ENCODE measurements around the gene MADD. TPM values are rescaled to one million over a fixed set of nuclear protein-coding genes. Genes with fewer than 3 reads are reported as not detected.

Gene MADD
- total and polyA plus RNA-seq, 2 donors (not counting 1 experiment from before 2014, with no cell fraction given): 56.8 to 108 TPM

GRCh38 chr11:47302853-47303252 is 32.9 kb downstream of the MADD start:
- Mint-ChIP-seq H3K9me3 (ENCODE audit: insufficient read depth) (peaks cover 6% of the 10 kb centered on the region), H3K4me1 (no peaks in the 10 kb centered on the region), H3K27me3 (no peaks in the 10 kb centered on the region), H3K4me3 (no peak overlapping the region), H3K27ac (no peak overlapping the region)
- Histone ChIP-seq H2AFZ (ENCODE audit: insufficient read depth, low read depth, low read length, poor library complexity, severe bottlenecking) (no peak overlapping the region), H3K4me1 (ENCODE audit: control insufficient read depth in 2 of 2, insufficient read depth in 2 of 2, low read length in 2 of 2) (no peaks in the 10 kb centered on the region), H3K36me3 (replicated peaks in 1 of 2; ENCODE audit: control extremely low read depth in 1 of 2, control insufficient read depth in 1 of 2, extremely low read depth in 1 of 2, insufficient read depth in 2 of 2, low read length in 1 of 2) (peaks cover 10 to 72% of the 10 kb centered on the region in 2 experiments), H3K79me2 (ENCODE audit: control insufficient read depth, insufficient read depth, low read length) (peaks cover 39% of the 10 kb centered on the region), H3K4me3 (ENCODE audit: control extremely low read depth in 1 of 5, extremely low read depth in 1 of 5, insufficient read depth in 1 of 5, low read depth in 2 of 5, low read length in 4 of 5) (no peak overlapping the region), H3K4me2 (replicated peaks; ENCODE audit: low read depth, low read length, poor library complexity, severe bottlenecking) (no peak overlapping the region), H3K27ac (ENCODE audit: low read length in 2 of 2) (no peak overlapping the region), H3K9me3 (ENCODE audit: control extremely low read depth in 1 of 3, control insufficient read depth in 2 of 3, insufficient read depth in 1 of 3, low read length in 2 of 3) (peaks cover 2 to 21% (median 5%) of the 10 kb centered on the region in 3 donors), H3K9ac (ENCODE audit: low read length) (no peak overlapping the region), H3K27me3 (replicated peaks in 1 of 4; ENCODE audit: control extremely low read depth in 1 of 4, control insufficient read depth in 3 of 4, insufficient read depth in 4 of 4, low read length in 3 of 4) (no peaks in the 10 kb centered on the region), H4K20me1 (ENCODE audit: control insufficient read depth, insufficient read depth, low read length, poor library complexity, severe bottlenecking) (peaks cover 17% of the 10 kb centered on the region)
- ChIA-PET POLR2A (no interaction called here), CTCF (interaction anchor here (0.7 kb wide), 1 partner anchor 31 kb away, joined by 3 read pairs; no protein-coding TSS in a partner anchor)
- DNase-seq: no peak
- intact Hi-C loops (cut with micrococcal nuclease): no loop called here
- TF ChIP-seq, protein P1, sequence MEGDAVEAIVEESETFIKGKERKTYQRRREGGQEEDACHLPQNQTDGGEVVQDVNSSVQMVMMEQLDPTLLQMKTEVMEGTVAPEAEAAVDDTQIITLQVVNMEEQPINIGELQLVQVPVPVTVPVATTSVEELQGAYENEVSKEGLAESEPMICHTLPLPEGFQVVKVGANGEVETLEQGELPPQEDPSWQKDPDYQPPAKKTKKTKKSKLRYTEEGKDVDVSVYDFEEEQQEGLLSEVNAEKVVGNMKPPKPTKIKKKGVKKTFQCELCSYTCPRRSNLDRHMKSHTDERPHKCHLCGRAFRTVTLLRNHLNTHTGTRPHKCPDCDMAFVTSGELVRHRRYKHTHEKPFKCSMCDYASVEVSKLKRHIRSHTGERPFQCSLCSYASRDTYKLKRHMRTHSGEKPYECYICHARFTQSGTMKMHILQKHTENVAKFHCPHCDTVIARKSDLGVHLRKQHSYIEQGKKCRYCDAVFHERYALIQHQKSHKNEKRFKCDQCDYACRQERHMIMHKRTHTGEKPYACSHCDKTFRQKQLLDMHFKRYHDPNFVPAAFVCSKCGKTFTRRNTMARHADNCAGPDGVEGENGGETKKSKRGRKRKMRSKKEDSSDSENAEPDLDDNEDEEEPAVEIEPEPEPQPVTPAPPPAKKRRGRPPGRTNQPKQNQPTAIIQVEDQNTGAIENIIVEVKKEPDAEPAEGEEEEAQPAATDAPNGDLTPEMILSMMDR (IDR thresholded peaks at IDR 0.05): no peak
- TF ChIP-seq EZH2 (IDR thresholded peaks at IDR 0.05; ENCODE audit: borderline replicate concordance, insufficient read depth, low read depth, low read length, poor library complexity, severe bottlenecking): no peak
- no peak for ATAC-seq (ENCODE audit: low read depth)
- no CpG with 5 or more reads among the region's 1 CpG for WGBS (ENCODE audit: insufficient coverage)

- TF ChIP-seq, protein P1 (IDR thresholded peaks at IDR 0.05): no peak
- no peak for TF ChIP-seq EZH2 (IDR thresholded peaks at IDR 0.05; ENCODE audit: borderline replicate concordance, insufficient read depth, low read depth, low read length, poor library complexity, severe bottlenecking)
- intact Hi-C loops (cut with micrococcal nuclease): no loop called here
- no peaks in the 10 kb centered on the region for H3K4me1 ChIP-seq (ENCODE audit: control insufficient read depth in 2 of 2, insufficient read depth in 2 of 2, low read length in 2 of 2)
- ChIA-PET CTCF (interaction anchor here (1.4 kb wide), 1 partner anchor 68 kb away, joined by 3 read pairs; no protein-coding TSS in a partner anchor), POLR2A (interaction anchor here (0.6 kb wide), 1 partner anchor 765 kb away, joined by 4 read pairs; no protein-coding TSS in a partner anchor)
- H3K27me3 ChIP-seq (replicated peaks in 1 of 4; ENCODE audit: control extremely low read depth in 1 of 4, control insufficient read depth in 3 of 4, insufficient read depth in 4 of 4, low read length in 3 of 4): no peaks in the 10 kb centered on the region
- H3K36me3 ChIP-seq (replicated peaks in 1 of 2; ENCODE audit: control extremely low read depth in 1 of 2, control insufficient read depth in 1 of 2, extremely low read depth in 1 of 2, insufficient read depth in 2 of 2, low read length in 1 of 2): peaks cover 8 to 83% of the 10 kb centered on the region in 2 experiments
- H3K79me2 ChIP-seq (ENCODE audit: control insufficient read depth, insufficient read depth, low read length): peaks cover 43% of the 10 kb centered on the region
- Mint-ChIP-seq H3K27ac (no peak overlapping the region), H3K4me3 (no peak overlapping the region), H3K27me3 (no peaks in the 10 kb centered on the region), H3K9me3 (ENCODE audit: insufficient read depth) (peaks cover 6% of the 10 kb centered on the region), H3K4me1 (no peaks in the 10 kb centered on the region)
- DNase-seq (no peak), ATAC-seq (ENCODE audit: low read depth) (no peak)
- H3K9me3 ChIP-seq (ENCODE audit: control extremely low read depth in 1 of 3, control insufficient read depth in 2 of 3, insufficient read depth in 1 of 3, low read length in 2 of 3): peaks cover 2 to 18% (median 5%) of the 10 kb centered on the region in 3 donors
- H3K27ac ChIP-seq (ENCODE audit: low read length in 2 of 2): no peak overlapping the region
- H3K4me3 ChIP-seq (ENCODE audit: control extremely low read depth in 1 of 5, extremely low read depth in 1 of 5, insufficient read depth in 1 of 5, low read depth in 2 of 5, low read length in 4 of 5): no peak overlapping the region
- H3K9ac ChIP-seq (ENCODE audit: low read length): no peak overlapping the region
- H2AFZ ChIP-seq (ENCODE audit: insufficient read depth, low read depth, low read length, poor library complexity, severe bottlenecking): no peak overlapping the region
- no peak overlapping the region for H3K4me2 ChIP-seq (replicated peaks; ENCODE audit: low read depth, low read length, poor library complexity, severe bottlenecking)
- H4K20me1 ChIP-seq (ENCODE audit: control insufficient read depth, insufficient read depth, low read length, poor library complexity, severe bottlenecking): peaks cover 17% of the 10 kb centered on the region
- WGBS (ENCODE audit: insufficient coverage): 95% methylated on average over 3 of the region's 3 CpGs
These were observed 36.0 kb downstream of the MADD start for GRCh38 chr11:47305734-47306483.

All from B cell (primary cell).